Measurements from ENCODE around the gene JAG1. TPM values are rescaled to one million over a fixed set of nuclear protein-coding genes. Genes with fewer than 3 reads are reported as not detected.

JAG1 gene
- total RNA-seq, 1 experiment from 2014 or later, result 88.0 TPM

DNA sequence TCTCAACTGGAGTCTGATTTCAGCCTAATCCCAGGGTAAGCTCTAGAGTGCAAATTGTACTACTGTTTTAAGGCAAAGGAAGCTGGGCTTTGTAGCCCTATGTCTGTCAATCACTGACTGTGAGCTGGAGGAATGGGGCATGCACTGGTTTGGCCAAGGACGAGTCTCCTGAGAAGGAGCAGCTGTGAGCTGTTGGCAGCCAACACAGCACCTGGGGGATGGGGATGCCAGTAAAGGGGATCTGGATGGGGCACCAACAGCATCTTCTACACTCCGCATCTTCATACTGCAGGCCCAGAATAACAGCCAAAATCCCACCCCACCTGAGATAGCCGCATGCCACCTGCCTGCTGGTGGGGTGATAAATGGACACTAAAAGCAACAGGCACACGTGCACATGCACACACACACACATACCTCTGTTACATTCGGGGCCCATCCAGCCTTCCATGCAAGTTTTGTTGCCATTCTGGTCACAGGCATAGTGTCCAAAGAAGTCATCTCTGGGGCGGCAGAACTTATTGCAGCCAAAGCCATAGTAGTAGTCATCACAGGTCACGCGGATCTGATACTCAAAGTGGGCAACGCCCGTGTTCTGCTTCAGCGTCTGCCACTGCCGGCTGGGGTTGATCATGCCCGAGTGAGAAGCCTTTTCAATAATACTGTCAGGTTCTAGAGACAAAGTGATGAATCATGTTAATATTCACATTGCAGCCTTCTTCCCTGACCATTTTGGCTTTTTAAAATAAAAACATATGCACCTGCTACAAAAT, 15.6 kb downstream of the JAG1 start:
- intact Hi-C loops (cut with micrococcal nuclease), result no loop called here
- TF ChIP-seq, protein P1, sequence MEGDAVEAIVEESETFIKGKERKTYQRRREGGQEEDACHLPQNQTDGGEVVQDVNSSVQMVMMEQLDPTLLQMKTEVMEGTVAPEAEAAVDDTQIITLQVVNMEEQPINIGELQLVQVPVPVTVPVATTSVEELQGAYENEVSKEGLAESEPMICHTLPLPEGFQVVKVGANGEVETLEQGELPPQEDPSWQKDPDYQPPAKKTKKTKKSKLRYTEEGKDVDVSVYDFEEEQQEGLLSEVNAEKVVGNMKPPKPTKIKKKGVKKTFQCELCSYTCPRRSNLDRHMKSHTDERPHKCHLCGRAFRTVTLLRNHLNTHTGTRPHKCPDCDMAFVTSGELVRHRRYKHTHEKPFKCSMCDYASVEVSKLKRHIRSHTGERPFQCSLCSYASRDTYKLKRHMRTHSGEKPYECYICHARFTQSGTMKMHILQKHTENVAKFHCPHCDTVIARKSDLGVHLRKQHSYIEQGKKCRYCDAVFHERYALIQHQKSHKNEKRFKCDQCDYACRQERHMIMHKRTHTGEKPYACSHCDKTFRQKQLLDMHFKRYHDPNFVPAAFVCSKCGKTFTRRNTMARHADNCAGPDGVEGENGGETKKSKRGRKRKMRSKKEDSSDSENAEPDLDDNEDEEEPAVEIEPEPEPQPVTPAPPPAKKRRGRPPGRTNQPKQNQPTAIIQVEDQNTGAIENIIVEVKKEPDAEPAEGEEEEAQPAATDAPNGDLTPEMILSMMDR (IDR thresholded peaks at IDR 0.05; ENCODE audit: unreplicated experiment), result no peak
- no peak overlapping the region for H3K27ac Mint-ChIP-seq (ENCODE audit: low read depth, unreplicated experiment)
- no TSS peak for BruUV-seq (replicated peaks)
- peaks cover 88% of the 10 kb centered on the region for H3K36me3 Mint-ChIP-seq (ENCODE audit: insufficient read depth, unreplicated experiment)
- no peaks in the 10 kb centered on the region for H3K9me3 Mint-ChIP-seq (ENCODE audit: unreplicated experiment)
- no peaks in the 10 kb centered on the region for H3K27me3 Mint-ChIP-seq (ENCODE audit: insufficient read depth, unreplicated experiment)
- no peak for DNase-seq (ENCODE audit: unreplicated experiment)
- no peak overlapping the region for H3K4me3 Mint-ChIP-seq (ENCODE audit: unreplicated experiment)
- POLR2A ChIA-PET, result interaction anchor here (0.6 to 2.8 kb wide), 6 partner anchors 13 to 224 kb away, joined by 3 to 12 read pairs (median 4); partner anchors contain the start of gene MKKS
- CTCF ChIA-PET, result interaction anchor here (1.4 to 3.1 kb wide), 3 partner anchors 13 to 121 kb away, joined by 5 to 18 read pairs (median 8); no protein-coding TSS in a partner anchor
- H3K4me1 Mint-ChIP-seq (ENCODE audit: insufficient read depth, unreplicated experiment), result peaks cover 33% of the 10 kb centered on the region

DNA sequence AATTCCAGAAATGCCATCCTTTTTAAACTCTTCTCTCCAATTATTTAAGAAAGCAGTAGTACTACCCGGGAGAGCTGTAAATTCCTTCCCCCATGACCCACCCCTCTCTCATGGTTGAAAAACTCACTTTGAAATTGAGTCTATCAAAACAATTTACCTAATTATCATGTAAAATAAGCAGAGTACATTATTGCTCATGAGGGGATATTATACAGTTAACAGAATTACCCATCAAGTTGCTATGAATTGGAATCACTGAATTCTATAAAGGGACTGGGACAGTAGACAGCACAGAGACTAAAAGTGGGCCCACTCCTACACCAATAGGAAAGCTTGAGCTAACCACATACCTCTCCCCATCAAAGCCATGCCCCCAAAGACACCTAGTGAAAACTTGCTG, 16.3 kb downstream of the JAG1 start:
- ChIA-PET POLR2A (interaction anchor here (0.8 to 1.7 kb wide), 4 partner anchors 10 to 223 kb away, joined by 3 to 5 read pairs (median 4); partner anchors contain the start of gene MKKS), CTCF (interaction anchor here (1.3 to 3.3 kb wide), 5 partner anchors 10 to 121 kb away, joined by 4 to 12 read pairs (median 7); no protein-coding TSS in a partner anchor)
- peaks cover 86% of the 10 kb centered on the region for H3K36me3 Mint-ChIP-seq (ENCODE audit: insufficient read depth, unreplicated experiment)
- H3K9me3 Mint-ChIP-seq (ENCODE audit: unreplicated experiment), result no peaks in the 10 kb centered on the region
- intact Hi-C loops (cut with micrococcal nuclease), result no loop called here
- BruUV-seq (replicated peaks), result no TSS peak
- TF ChIP-seq, protein P1 (IDR thresholded peaks at IDR 0.05; ENCODE audit: unreplicated experiment), result no peak
- no peaks in the 10 kb centered on the region for H3K27me3 Mint-ChIP-seq (ENCODE audit: insufficient read depth, unreplicated experiment)
- H3K4me3 Mint-ChIP-seq (ENCODE audit: unreplicated experiment), result no peak overlapping the region
- DNase-seq (ENCODE audit: unreplicated experiment), result no peak
- H3K4me1 Mint-ChIP-seq (ENCODE audit: insufficient read depth, unreplicated experiment), result peaks cover 33% of the 10 kb centered on the region
- H3K27ac Mint-ChIP-seq (ENCODE audit: low read depth, unreplicated experiment), result no peak overlapping the region

GRCh38 chr20:10655720-10656669, 17.8 kb downstream of the JAG1 start:
- peaks cover 88% of the 10 kb centered on the region for H3K36me3 Mint-ChIP-seq (ENCODE audit: insufficient read depth, unreplicated experiment)
- no TSS peak for BruUV-seq (replicated peaks)
- no peak for DNase-seq (ENCODE audit: unreplicated experiment)
- no peak overlapping the region for H3K27ac Mint-ChIP-seq (ENCODE audit: low read depth, unreplicated experiment)
- H3K9me3 Mint-ChIP-seq (ENCODE audit: unreplicated experiment), result no peaks in the 10 kb centered on the region
- ChIA-PET POLR2A (interaction anchor here (0.6 to 2.0 kb wide), 7 partner anchors 9 to 28 kb away, joined by 3 to 6 read pairs (median 5); no protein-coding TSS in a partner anchor), CTCF (interaction anchor here (0.6 to 3.3 kb wide), 8 partner anchors 11 to 103 kb away, joined by 3 to 12 read pairs (median 4); partner anchors contain the start of gene JAG1)
- H3K4me1 Mint-ChIP-seq (ENCODE audit: insufficient read depth, unreplicated experiment), result peaks cover 29% of the 10 kb centered on the region
- intact Hi-C loops (cut with micrococcal nuclease), result no loop called here
- H3K4me3 Mint-ChIP-seq (ENCODE audit: unreplicated experiment), result no peak overlapping the region
- TF ChIP-seq, protein P1 (IDR thresholded peaks at IDR 0.05; ENCODE audit: unreplicated experiment), result no peak
- H3K27me3 Mint-ChIP-seq (ENCODE audit: insufficient read depth, unreplicated experiment), result no peaks in the 10 kb centered on the region
